PC-3 (cell line): ENCODE results near the gene JPH3. TPM values are rescaled to one million over a fixed set of nuclear protein-coding genes. Genes with fewer than 3 reads are reported as not detected.

Experiments used
- ATAC-seq: fragments of 200-7000 bp; cut with Tn5 transposase; 2 replicates; pipeline ENCODE4 v1.9.1; 2020; ENCODE audit warnings: mild to moderate bottlenecking, moderate library complexity
- BruUV-seq: library from RNA; stranded (reverse); fragments of 400-500 nt; replicated peaks from 2 replicates; lab custom pipeline; 2021; lab: Mats Ljungman, UMichigan
- CTCF ChIA-PET: fragments of 300-600 bp; sonication (Branson Sonifier 250); formaldehyde crosslinking; loops from one replicate; lab custom pipeline; 2022; ENCODE audit warnings: antibody characterized with exemption; lab: Charles Lee
- POLR2A ChIA-PET: fragments of 300-600 bp; sonication (Branson Sonifier 250); formaldehyde crosslinking; loops from one replicate; lab custom pipeline; 2022; ENCODE audit warnings: antibody characterized with exemption; ENCODE audit not compliant: unreplicated experiment; lab: Charles Lee
- DNase-seq: peaks from one replicate; pipeline ENCODE4 v3.0.0-alpha.2; 2015
- H2AFZ ChIP-seq: fragments of 300-600 bp; sonication (generic); 2 replicates; pipeline ENCODE4 v1.6.0; 2016; ENCODE audit warnings: antibody characterized with exemption, low read length
- H3F3A ChIP-seq: fragments of 300-600 bp; sonication (generic); one replicate; pipeline ENCODE4 v1.6.0; 2017; ENCODE audit warnings: antibody characterized with exemption, low read length, control low read depth, mild to moderate bottlenecking; ENCODE audit not compliant: unreplicated experiment
- H3K27ac ChIP-seq: fragments of 300-600 bp; sonication (generic); 2 replicates; pipeline ENCODE4 v1.5.1; 2016; ENCODE audit warnings: mild to moderate bottlenecking, low read length
- H3K27me3 ChIP-seq: fragments of 300-600 bp; sonication (generic); 2 replicates; pipeline ENCODE4 v1.6.1; 2016; ENCODE audit warnings: low read length, mixed read lengths
- H3K36me3 ChIP-seq: fragments of 300-600 bp; sonication (generic); 2 replicates; pipeline ENCODE4 v1.6.1; 2016; ENCODE audit warnings: low read depth, mixed run types, low read length, mixed read lengths
- H3K4me1 ChIP-seq: fragments of 300-600 bp; sonication (generic); 2 replicates; pipeline ENCODE4 v1.5.1; 2016; ENCODE audit warnings: low read length; ENCODE audit not compliant: insufficient read depth
- H3K4me2 ChIP-seq: fragments of 300-600 bp; sonication (generic); 2 replicates; pipeline ENCODE4 v1.6.0; 2016; ENCODE audit warnings: low read length
- H3K4me3 ChIP-seq: fragments of 300-600 bp; sonication (generic); 2 replicates; pipeline ENCODE4 v1.5.1; 2016; ENCODE audit warnings: mild to moderate bottlenecking, low read length, mixed read lengths
- H3K79me2 ChIP-seq: fragments of 300-600 bp; sonication (generic); 2 replicates; pipeline ENCODE4 v1.6.1; 2017; ENCODE audit warnings: low read length, mixed read lengths
- H3K9ac ChIP-seq: fragments of 300-600 bp; sonication (generic); 2 replicates; pipeline ENCODE4 v1.6.0; 2016; ENCODE audit warnings: mild to moderate bottlenecking, low read length
- H3K9me2 ChIP-seq: fragments of 300-600 bp; sonication (generic); replicated peaks from 2 replicates; pipeline ENCODE4 v1.6.1; 2016; ENCODE audit warnings: mixed run types, low read length, mixed read lengths
- H3K9me3 ChIP-seq: fragments of 300-600 bp; sonication (generic); 2 replicates; pipeline ENCODE4 v1.6.1; 2016; ENCODE audit warnings: low read length, mixed read lengths
- H4K20me1 ChIP-seq: fragments of 300-600 bp; sonication (generic); 2 replicates; pipeline ENCODE4 v1.6.1; 2016; ENCODE audit warnings: low read length, mixed read lengths
- CTCF ChIP-seq: fragments of 300-600 bp; sonication (generic); conservative IDR thresholded peaks from 2 replicates; pipeline ENCODE4 v1.5.1; 2017; ENCODE audit warnings: antibody characterized with exemption, low read depth, mild to moderate bottlenecking, low read length
- EZH2 ChIP-seq: fragments of 300-600 bp; sonication (generic); IDR thresholded peaks from one replicate; pipeline ENCODE4 v1.6.1; 2017; ENCODE audit warnings: antibody characterized with exemption, mild to moderate bottlenecking, low read length; ENCODE audit not compliant: unreplicated experiment
- EZH2phosphoT487 ChIP-seq: fragments of 300-600 bp; sonication (generic); IDR thresholded peaks from 2 replicates; pipeline ENCODE4 v1.6.1; 2018; ENCODE audit warnings: mild to moderate bottlenecking, antibody characterized with exemption, low read length, borderline replicate concordance
- intact Hi-C: fragments of 100-400 bp; cut with micrococcal nuclease; formaldehyde crosslinking; loops from 2 replicates; pipeline ENCODE4 v1.9.0; 2023
- total RNA-seq: library from RNA; depleted of rRNA; stranded (reverse); fragments of >200 nt; gene quantifications from 2 replicates; pipeline ENCODE4 v1.2.3, GENCODE V29; 2014

The JPH3 gene
- total RNA-seq, 1 experiment from 2014 or later, result not detected

- H3K4me3 ChIP-seq, result no peak overlapping the region
- no peaks in the 10 kb centered on the region for H3K27me3 ChIP-seq
- BruUV-seq, result no TSS peak
- no peak for ATAC-seq
- H3K79me2 ChIP-seq, result no peaks in the 10 kb centered on the region
- no peaks in the 10 kb centered on the region for H3K9me3 ChIP-seq
- H4K20me1 ChIP-seq, result no peaks in the 10 kb centered on the region
- no peaks in the 10 kb centered on the region for H3F3A ChIP-seq
- H3K9ac ChIP-seq, result no peak overlapping the region
- no peak overlapping the region for H3K4me2 ChIP-seq
- no peak overlapping the region for H2AFZ ChIP-seq
- intact Hi-C loops, result no loop called here
- ChIA-PET CTCF (no interaction called here), POLR2A (no interaction called here)
- no peak for DNase-seq
- no peaks in the 10 kb centered on the region for H3K9me2 ChIP-seq
- no peak overlapping the region for H3K27ac ChIP-seq
- no peak for TF ChIP-seq CTCF
- TF ChIP-seq EZH2, result no peak
- no peak for TF ChIP-seq EZH2phosphoT487
- no peaks in the 10 kb centered on the region for H3K36me3 ChIP-seq
- no peaks in the 10 kb centered on the region for H3K4me1 ChIP-seq
Measured at GRCh38 chr16:87697256-87697655, 94.9 kb downstream of the JPH3 start.

- no TSS peak for BruUV-seq
- Histone ChIP-seq H3F3A (no peaks in the 10 kb centered on the region), H3K9ac (no peak overlapping the region), H3K27ac (no peak overlapping the region), H3K9me2 (no peaks in the 10 kb centered on the region), H4K20me1 (no peaks in the 10 kb centered on the region), H3K4me3 (no peak overlapping the region), H3K79me2 (no peaks in the 10 kb centered on the region), H3K9me3 (no peaks in the 10 kb centered on the region), H3K36me3 (no peaks in the 10 kb centered on the region), H3K4me2 (no peak overlapping the region), H2AFZ (no peak overlapping the region), H3K4me1 (no peaks in the 10 kb centered on the region), H3K27me3 (no peaks in the 10 kb centered on the region)
- TF ChIP-seq EZH2phosphoT487, result no peak
- TF ChIP-seq CTCF, result no peak
- TF ChIP-seq EZH2, result no peak
- DNase-seq (no peak), ATAC-seq (no peak)
- CTCF ChIA-PET, result no interaction called here
- intact Hi-C loops, result no loop called here
- POLR2A ChIA-PET, result no interaction called here
Measured at GRCh38 chr16:87697792-87698191, 95.5 kb downstream of the JPH3 start.

GRCh38 chr16:87698241-87698640, 95.9 kb downstream of the JPH3 start:
- H3F3A ChIP-seq, result no peaks in the 10 kb centered on the region
- intact Hi-C loops, result no loop called here
- H3K79me2 ChIP-seq, result no peaks in the 10 kb centered on the region
- no peaks in the 10 kb centered on the region for H3K4me1 ChIP-seq
- H3K36me3 ChIP-seq, result no peaks in the 10 kb centered on the region
- DNase-seq (no peak), ATAC-seq (no peak)
- H3K9me3 ChIP-seq, result no peaks in the 10 kb centered on the region
- no peak overlapping the region for H3K27ac ChIP-seq
- H3K9ac ChIP-seq, result no peak overlapping the region
- no peaks in the 10 kb centered on the region for H3K9me2 ChIP-seq
- no peak overlapping the region for H3K4me3 ChIP-seq
- BruUV-seq, result no TSS peak
- no peak overlapping the region for H2AFZ ChIP-seq
- H3K27me3 ChIP-seq, result no peaks in the 10 kb centered on the region
- no peak overlapping the region for H3K4me2 ChIP-seq
- CTCF ChIA-PET, result no interaction called here
- POLR2A ChIA-PET, result no interaction called here
- no peaks in the 10 kb centered on the region for H4K20me1 ChIP-seq
- TF ChIP-seq EZH2phosphoT487 (no peak), CTCF (no peak), EZH2 (no peak)
